Left ventricle myocardium inferior (tissue), 1 donor: Measurements from ENCODE around the gene KCTD17. TPM values are rescaled to one million over a fixed set of nuclear protein-coding genes. Genes with fewer than 3 reads are reported as not detected.

Experiments used
- DNase-seq: peaks from one replicate; pipeline ENCODE4 v3.0.0-alpha.2; 2020
- H3K27ac ChIP-seq: fragments of 200-600 bp; replicated peaks from 2 replicates; pipeline ENCODE4 v1.8.0; 2021
- H3K27me3 ChIP-seq: fragments of 200-600 bp; 2 replicates; pipeline ENCODE4 v1.8.0; 2021; ENCODE audit warnings: low read depth
- H3K36me3 ChIP-seq: fragments of 200-600 bp; 2 replicates; pipeline ENCODE4 v1.8.0; 2021
- H3K4me1 ChIP-seq: fragments of 200-600 bp; 2 replicates; pipeline ENCODE4 v1.8.0; 2021
- H3K4me3 ChIP-seq: fragments of 200-600 bp; 2 replicates; pipeline ENCODE4 v1.8.0; 2021; ENCODE audit warnings: mild to moderate bottlenecking, moderate library complexity
- H3K9me3 ChIP-seq: fragments of 200-600 bp; replicated peaks from 2 replicates; pipeline ENCODE4 v1.8.0; 2021
- CTCF ChIP-seq: fragments of 200-600 bp; IDR thresholded peaks from 2 replicates; pipeline ENCODE4 v1.8.0; 2021; ENCODE audit warnings: antibody characterized with exemption, mild to moderate bottlenecking, borderline replicate concordance
- intact Hi-C: fragments of 100-400 bp; cut with micrococcal nuclease; formaldehyde crosslinking; loops from one replicate; pipeline ENCODE4 v1.11.0; 2022
- total RNA-seq: library from RNA; stranded (reverse); fragmentation: NEBNext Ultra II Directional; extraction: Animal tissue kit (Norgen Biotek cat#: 25700); gene quantifications from one replicate; pipeline ENCODE4 v1.2.1, GENCODE V29; 2021
- donor health status: DM: no; HTN: yes; CAD: no; lungs with severe emphysema.

KCTD17 gene
- total RNA-seq, 1 donor from 2014 or later: 14.3 TPM

- intact Hi-C loops: no loop called here
- TF ChIP-seq CTCF: no peak
- H3K4me3 ChIP-seq: no peak overlapping the region
- DNase-seq: no peak
- H3K27me3 ChIP-seq: no peaks in the 10 kb centered on the region
- H3K27ac ChIP-seq: no peak overlapping the region
- peaks cover 51% of the 10 kb centered on the region for H3K4me1 ChIP-seq
- no peaks in the 10 kb centered on the region for H3K9me3 ChIP-seq
- no peaks in the 10 kb centered on the region for H3K36me3 ChIP-seq
These were observed 42.1 kb upstream of the KCTD17 start for GRCh38 chr22:37009490-37009889.

DNA sequence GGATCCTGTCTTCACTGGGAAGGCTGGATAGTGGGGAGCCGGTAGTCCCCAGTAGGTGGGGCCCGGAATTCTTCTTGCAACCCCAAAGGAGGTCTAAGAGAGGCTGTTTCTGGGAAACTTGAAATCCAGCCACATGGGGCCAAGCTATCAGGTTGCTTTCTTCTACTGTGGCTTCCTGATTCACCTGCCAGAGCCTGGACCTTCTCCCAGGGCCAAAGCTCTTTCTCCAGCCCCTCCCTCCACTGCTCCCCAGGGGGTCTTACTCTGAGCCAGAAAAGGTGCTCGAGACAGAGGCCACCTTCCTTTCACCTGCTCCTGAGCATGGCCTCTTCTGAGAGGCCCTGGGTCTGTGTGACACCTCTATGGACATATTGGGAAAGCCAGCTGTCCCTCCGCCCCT is 41.4 kb upstream of the KCTD17 start:
- Histone ChIP-seq H3K4me1 (peaks cover 58% of the 10 kb centered on the region), H3K27ac (no peak overlapping the region), H3K36me3 (no peaks in the 10 kb centered on the region), H3K4me3 (no peak overlapping the region), H3K27me3 (no peaks in the 10 kb centered on the region), H3K9me3 (no peaks in the 10 kb centered on the region)
- DNase-seq: no peak
- intact Hi-C loops: no loop called here
- no peak for TF ChIP-seq CTCF

GRCh38 chr22:37010976-37011375 is 40.6 kb upstream of the KCTD17 start:
- no peak for TF ChIP-seq CTCF
- H3K9me3 ChIP-seq: no peaks in the 10 kb centered on the region
- H3K36me3 ChIP-seq: no peaks in the 10 kb centered on the region
- intact Hi-C loops: no loop called here
- no peaks in the 10 kb centered on the region for H3K27me3 ChIP-seq
- H3K4me1 ChIP-seq: peaks cover 63% of the 10 kb centered on the region
- H3K27ac ChIP-seq: no peak overlapping the region
- no peak overlapping the region for H3K4me3 ChIP-seq
- DNase-seq: no peak

- TF ChIP-seq CTCF: no peak
- H3K4me1 ChIP-seq: peaks cover 68% of the 10 kb centered on the region
- intact Hi-C loops: no loop called here
These were observed 40.1 kb upstream of the KCTD17 start for GRCh38 chr22:37011472-37011871.

DNA sequence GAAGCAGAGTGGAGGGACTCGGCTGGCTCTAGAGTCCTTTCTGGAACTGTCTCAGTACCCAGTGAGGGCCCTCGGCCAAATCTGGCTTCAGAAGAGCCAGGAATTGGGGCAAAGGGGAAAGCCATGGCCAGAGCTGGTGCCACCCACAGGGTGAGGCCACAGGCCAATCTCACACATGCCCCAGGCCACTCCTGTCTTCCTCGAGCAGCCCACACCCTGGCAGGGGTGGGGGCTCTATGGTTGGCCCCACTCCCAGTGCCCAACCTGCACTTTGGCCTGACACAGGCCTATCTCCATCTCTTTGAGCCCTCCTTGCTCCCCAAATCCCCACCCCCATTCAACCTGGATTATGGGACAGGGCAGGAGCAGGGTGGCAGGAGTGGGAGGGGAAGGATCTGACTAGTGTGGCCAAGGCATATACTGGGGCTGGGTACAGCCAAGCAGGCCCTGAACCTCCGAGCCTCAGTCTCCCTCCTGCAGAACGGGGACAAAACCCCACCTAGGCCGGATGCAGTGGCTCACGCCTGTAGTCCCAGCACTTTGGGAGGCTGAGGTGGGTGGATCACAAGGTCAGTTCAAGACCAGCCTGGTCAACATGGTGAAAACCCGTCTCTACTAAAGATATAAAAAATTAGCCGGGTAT is 39.2 kb upstream of the KCTD17 start:
- Histone ChIP-seq H3K4me3 (no peak overlapping the region), H3K36me3 (peaks cover 3% of the 10 kb centered on the region), H3K9me3 (no peaks in the 10 kb centered on the region), H3K27me3 (no peaks in the 10 kb centered on the region), H3K27ac (peak overlapping the region; percentile 71), H3K4me1 (peaks cover 76% of the 10 kb centered on the region)
- intact Hi-C loops: no loop called here
- DNase-seq: peak; percentile 55
- TF ChIP-seq CTCF: no peak

More at GRCh38 chr22:37011472-37011871, 40.1 kb upstream of the KCTD17 start:
- Histone ChIP-seq H3K27ac (peak overlapping the region; percentile 71), H3K36me3 (peaks cover 2% of the 10 kb centered on the region), H3K27me3 (no peaks in the 10 kb centered on the region), H3K9me3 (no peaks in the 10 kb centered on the region), H3K4me3 (no peak overlapping the region)
- no peak for DNase-seq
